CD14-positive monocyte (primary cell): ENCODE measurements around the gene SBSN. TPM values are rescaled to one million over a fixed set of nuclear protein-coding genes. Genes with fewer than 3 reads are reported as not detected.

ENCODE experiments used
- DNase-seq, 3 donors: peaks; one replicate each; pipeline ENCODE4 v3.0.0-alpha.2; 2011 to 2022
- H2AFZ ChIP-seq: 2 replicates; pipeline ENCODE4 v1.6.0; 2012; ENCODE audit warnings: mild to moderate bottlenecking, low read depth, low read length, inconsistent platforms; ENCODE audit not compliant: insufficient read depth, poor library complexity, severe bottlenecking
- H3K27ac ChIP-seq, 2 donors: 1 replicate in 1 of 2; 2 replicates in 1 of 2; pipeline ENCODE4 v1.5.1; 2012 to 2013; ENCODE audit warnings: low read length in 2 of 2, control low read depth in 1 of 2, inconsistent platforms in 1 of 2, low read depth in 1 of 2, mild to moderate bottlenecking in 1 of 2
- H3K27me3 ChIP-seq, 2 donors: one replicate each; pipeline versions ENCODE4 v1.6.0 to v1.6.1; 2011 to 2013; ENCODE audit warnings: low read length in 2 of 2; ENCODE audit not compliant: control insufficient read depth in 2 of 2, insufficient read depth in 2 of 2
- H3K36me3 ChIP-seq, 2 donors: replicated peaks in 1 of 2; 1 replicate in 1 of 2; 2 replicates in 1 of 2; pipeline versions ENCODE4 v1.5.1 to v1.6.1; 2012 to 2013; ENCODE audit warnings: low read length in 2 of 2, control low read depth in 1 of 2, inconsistent platforms in 1 of 2, mild to moderate bottlenecking in 1 of 2; ENCODE audit not compliant: insufficient read depth in 2 of 2, control insufficient read depth in 1 of 2
- H3K4me1 ChIP-seq, 2 donors: 1 replicate in 1 of 2; 2 replicates in 1 of 2; pipeline versions ENCODE4 v1.5.1 to v1.6.1; 2012 to 2013; ENCODE audit warnings: low read length in 2 of 2, control low read depth in 1 of 2, inconsistent platforms in 1 of 2, mild to moderate bottlenecking in 1 of 2, moderate library complexity in 1 of 2; ENCODE audit not compliant: insufficient read depth in 2 of 2, control insufficient read depth in 1 of 2
- H3K4me2 ChIP-seq: replicated peaks from 2 replicates; pipeline ENCODE3; 2012; ENCODE audit warnings: low read length, moderate library complexity, mild to moderate bottlenecking; ENCODE audit not compliant: poor library complexity, severe bottlenecking; ENCODE audit errors: extremely low read depth
- H3K4me3 ChIP-seq, 3 experiments: fragments of 200-600 bp in 1 of 3; sonication (generic) in 1 of 3; replicated peaks in 1 of 3; 1 replicate in 2 of 3; 2 replicates in 1 of 3; pipeline ENCODE4 v1.5.1; 2011 to 2013; ENCODE audit warnings: low read length in 3 of 3, mild to moderate bottlenecking in 3 of 3, control low read depth in 2 of 3, low read depth in 2 of 3, inconsistent platforms in 1 of 3, moderate library complexity in 1 of 3
- H3K79me2 ChIP-seq: 2 replicates; pipeline ENCODE4 v1.6.0; 2012; ENCODE audit warnings: mild to moderate bottlenecking, control low read depth, inconsistent platforms, low read length, moderate library complexity; ENCODE audit not compliant: insufficient read depth
- H3K9ac ChIP-seq: 2 replicates; pipeline ENCODE4 v1.6.0; 2017; ENCODE audit warnings: low read length, mild to moderate bottlenecking; ENCODE audit not compliant: insufficient read depth, poor library complexity, severe bottlenecking
- H3K9me3 ChIP-seq, 2 donors: replicated peaks in 1 of 2; 1 replicate in 1 of 2; 2 replicates in 1 of 2; pipeline versions ENCODE4 v1.5.1 to v1.6.1; 2012 to 2013; ENCODE audit warnings: low read length in 2 of 2, control low read depth in 1 of 2; ENCODE audit not compliant: control insufficient read depth in 1 of 2, insufficient read depth in 1 of 2
- H4K20me1 ChIP-seq: 2 replicates; pipeline ENCODE4 v1.6.0; 2012; ENCODE audit warnings: mild to moderate bottlenecking, low read length, control low read depth, moderate library complexity; ENCODE audit not compliant: insufficient read depth
- H3K27ac Mint-ChIP-seq, 7 donors: one replicate each; pipeline ENCODE4 v1.8.0; 2020; ENCODE audit warnings: mild to moderate bottlenecking in 7 of 7, mixed read lengths in 7 of 7, moderate library complexity in 6 of 7, inconsistent platforms in 2 of 7
- H3K27me3 Mint-ChIP-seq, 3 donors: one replicate each; pipeline ENCODE4 v1.8.0; 2021 to 2022; ENCODE audit warnings: low read depth in 3 of 3, mild to moderate bottlenecking in 3 of 3, mixed read lengths in 3 of 3, moderate library complexity in 3 of 3, inconsistent platforms in 1 of 3
- H3K36me3 Mint-ChIP-seq, 2 donors: one replicate each; pipeline ENCODE4 v1.8.0; 2020; ENCODE audit warnings: mixed read lengths in 2 of 2, inconsistent platforms in 1 of 2, mild to moderate bottlenecking in 1 of 2
- H3K4me1 Mint-ChIP-seq: one replicate; pipeline ENCODE4 v1.8.0; 2020; ENCODE audit warnings: mild to moderate bottlenecking, mixed read lengths
- H3K4me3 Mint-ChIP-seq, 2 donors: one replicate each; pipeline ENCODE4 v1.8.0; 2020; ENCODE audit warnings: mild to moderate bottlenecking in 2 of 2, mixed read lengths in 2 of 2, moderate library complexity in 1 of 2
- H3K9me3 Mint-ChIP-seq, 7 donors: one replicate each; pipeline ENCODE4 v1.8.0; 2020 to 2022; ENCODE audit warnings: mixed read lengths in 7 of 7, mild to moderate bottlenecking in 6 of 7, moderate library complexity in 6 of 7, inconsistent platforms in 2 of 7
- CTCF ChIP-seq: fragments of 200-600 bp; IDR thresholded peaks from one replicate; pipeline ENCODE4 v1.8.0; 2022; ENCODE audit warnings: antibody characterized with exemption, mild to moderate bottlenecking
- WGBS: methylation state at CpG from one replicate; pipeline ENCODE4 v1.1.5; 2013; ENCODE audit warnings: missing lambda C conversion rate; ENCODE audit not compliant: insufficient coverage; 5-methylcytosine and 5-hydroxymethylcytosine counted together
- intact Hi-C, 2 donors: fragments of 100-400 bp; cut with micrococcal nuclease; formaldehyde crosslinking; loops; one replicate each; pipeline versions ENCODE4 v1.15.0 to v1.15.1; 2023
- polyA plus RNA-seq, 3 donors: library from polyadenylated mRNA; depleted of rRNA in 1 of 3; unstranded in 2 of 3; stranded (reverse) in 1 of 3; fragments of 300-500 nt in 2 of 3; fragments of >200 nt in 1 of 3; fragmentation: Illumina TruSeq in 2 of 3; gene quantifications; 1 replicate in 2 of 3; 2 replicates in 1 of 3; pipeline ENCODE4 v1.2.3, GENCODE V29; 2012 to 2021

Gene SBSN
- polyA plus RNA-seq, 3 donors, result not detected

GRCh38 chr19:35533822-35534392, 5.8 kb upstream of the SBSN start:
- H2AFZ ChIP-seq, result peak overlapping the region; percentile 56
- DNase-seq, result peak in 2 of 3 donors; percentile 18 to 43
- H3K4me3 Mint-ChIP-seq, result peak overlapping the region in 1 of 2 donors; percentile 73
- H3K27ac ChIP-seq, result no peak overlapping the region
- no peaks in the 10 kb centered on the region for H3K36me3 Mint-ChIP-seq
- peaks cover 7 to 11% of the 10 kb centered on the region in 2 donors for H3K4me1 ChIP-seq
- peaks cover 21 to 38% (median 29%) of the 10 kb centered on the region in 3 donors for H3K27me3 Mint-ChIP-seq
- intact Hi-C loops, result no loop called here
- peaks cover 7% of the 10 kb centered on the region for H3K4me1 Mint-ChIP-seq
- no peaks in the 10 kb centered on the region for H4K20me1 ChIP-seq
- H3K4me2 ChIP-seq, result peak overlapping the region; percentile 17
- WGBS, result 2% methylated on average over 19 of the region's 30 CpGs
- no peaks in the 10 kb centered on the region for H3K79me2 ChIP-seq
- H3K9me3 ChIP-seq, result no peaks in the 10 kb centered on the region
- peaks cover 0 to 20% of the 10 kb centered on the region in 2 donors for H3K27me3 ChIP-seq
- no peak overlapping the region for H3K9ac ChIP-seq
- H3K9me3 Mint-ChIP-seq, result no peaks in the 10 kb centered on the region
- H3K36me3 ChIP-seq, result no peaks in the 10 kb centered on the region
- H3K27ac Mint-ChIP-seq, result peak overlapping the region in 1 of 7 donors; percentile 55
- H3K4me3 ChIP-seq, result no peak overlapping the region
- no peak for TF ChIP-seq CTCF

GRCh38 chr19:35533201-35533821, 5.2 kb upstream of the SBSN start, which contains the start of gene GAPDHS:
Gene GAPDHS (plus strand): TSS chr19:35533456. CDS start chr19:35533528, 72 bp downstream.
- Mint-ChIP-seq H3K4me3 (peak within 1 kb of the TSS in 1 of 2 donors; percentile 73), H3K36me3 (no peaks in the 10 kb centered on the region), H3K9me3 (no peaks in the 10 kb centered on the region), H3K27ac (peak within 1 kb of the TSS in 2 of 7 donors; percentile 13 to 55), H3K4me1 (peaks cover 7% of the 10 kb centered on the region), H3K27me3 (peaks cover 25 to 43% (median 29%) of the 10 kb centered on the region in 3 donors)
- Histone ChIP-seq H3K4me1 (peaks cover 7 to 11% of the 10 kb centered on the region in 2 donors), H3K79me2 (no peaks in the 10 kb centered on the region), H3K27ac (no peak within 1 kb of the TSS), H3K36me3 (no peaks in the 10 kb centered on the region), H4K20me1 (no peaks in the 10 kb centered on the region), H3K4me2 (peak within 1 kb of the TSS; percentile 17), H3K4me3 (no peak within 1 kb of the TSS), H3K27me3 (peaks cover 0 to 20% of the 10 kb centered on the region in 2 donors), H3K9ac (no peak within 1 kb of the TSS), H3K9me3 (no peaks in the 10 kb centered on the region), H2AFZ (peak within 1 kb of the TSS; percentile 56)
- no peak for DNase-seq
- no peak for TF ChIP-seq CTCF
- WGBS, result 59% methylated on average over 34 of the region's 39 CpGs
- intact Hi-C loops, result no loop called here
